HFF-Myc (cell line): ENCODE results near the gene ADCY10.
"Not testable (repeated sequence)": the region's sequence is repeated elsewhere in the genome, so short reads cannot be mapped to it uniquely, and the experiment has no call there.

Experiments
- DNase-seq: peaks from one replicate; pipeline ENCODE4 v3.0.0-alpha.2; 2011; ENCODE audit warnings: low read depth; ENCODE audit errors: extremely low read depth
- H3K4me3 ChIP-seq: replicated peaks from 2 replicates; pipeline ENCODE4 v1.5.1; 2011; ENCODE audit warnings: low read depth, mild to moderate bottlenecking, control low read depth, low read length
- TF ChIP-seq, protein P1 (sequence below): IDR thresholded peaks from 2 replicates; pipeline ENCODE4 v1.5.1; 2012; ENCODE audit warnings: mild to moderate bottlenecking, low read depth, low read length, control low read depth; ENCODE audit errors: missing control alignments

ADCY10 gene

DNA sequence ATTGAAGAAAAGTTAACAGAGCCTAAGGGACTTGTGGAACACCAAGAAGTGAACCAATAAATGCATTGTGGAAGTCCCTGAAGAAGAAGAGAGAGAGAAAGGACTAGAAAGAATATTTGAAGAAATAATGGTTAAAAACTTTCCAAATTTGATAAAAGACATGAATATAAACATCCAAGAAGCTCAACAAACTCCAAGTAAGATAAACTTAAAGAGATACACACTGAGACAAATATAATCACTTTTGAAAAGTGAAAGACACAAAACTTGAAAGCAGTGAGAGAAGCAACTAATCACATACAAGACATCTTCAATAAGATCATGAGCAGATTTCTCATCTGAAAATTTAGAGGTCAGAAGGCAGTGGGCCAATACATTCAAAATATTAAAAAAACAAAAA lies 101.0 kb downstream of the ADCY10 start:
- H3K4me3 ChIP-seq, result no peak overlapping the region
- TF ChIP-seq, protein P1, sequence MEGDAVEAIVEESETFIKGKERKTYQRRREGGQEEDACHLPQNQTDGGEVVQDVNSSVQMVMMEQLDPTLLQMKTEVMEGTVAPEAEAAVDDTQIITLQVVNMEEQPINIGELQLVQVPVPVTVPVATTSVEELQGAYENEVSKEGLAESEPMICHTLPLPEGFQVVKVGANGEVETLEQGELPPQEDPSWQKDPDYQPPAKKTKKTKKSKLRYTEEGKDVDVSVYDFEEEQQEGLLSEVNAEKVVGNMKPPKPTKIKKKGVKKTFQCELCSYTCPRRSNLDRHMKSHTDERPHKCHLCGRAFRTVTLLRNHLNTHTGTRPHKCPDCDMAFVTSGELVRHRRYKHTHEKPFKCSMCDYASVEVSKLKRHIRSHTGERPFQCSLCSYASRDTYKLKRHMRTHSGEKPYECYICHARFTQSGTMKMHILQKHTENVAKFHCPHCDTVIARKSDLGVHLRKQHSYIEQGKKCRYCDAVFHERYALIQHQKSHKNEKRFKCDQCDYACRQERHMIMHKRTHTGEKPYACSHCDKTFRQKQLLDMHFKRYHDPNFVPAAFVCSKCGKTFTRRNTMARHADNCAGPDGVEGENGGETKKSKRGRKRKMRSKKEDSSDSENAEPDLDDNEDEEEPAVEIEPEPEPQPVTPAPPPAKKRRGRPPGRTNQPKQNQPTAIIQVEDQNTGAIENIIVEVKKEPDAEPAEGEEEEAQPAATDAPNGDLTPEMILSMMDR, result no peak
- DNase-seq, result no peak

DNA sequence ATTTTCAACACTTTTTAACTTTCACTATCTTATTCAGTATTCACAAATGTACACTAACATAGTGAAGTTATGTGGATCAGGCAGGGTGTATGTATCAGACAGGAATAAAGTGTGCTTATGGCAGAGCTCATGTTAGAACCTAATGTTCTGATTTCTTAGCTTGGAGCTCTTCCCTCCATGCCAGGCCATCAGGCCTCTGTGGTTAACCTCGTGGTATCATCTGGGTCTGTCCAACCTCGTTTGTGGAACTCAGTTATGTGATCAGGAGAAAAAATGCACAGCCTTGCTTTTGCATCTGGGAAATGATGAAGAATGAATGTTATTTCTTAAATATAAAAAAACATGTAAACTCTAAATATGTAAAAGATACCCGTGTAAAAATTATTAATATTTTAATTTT lies 105.2 kb downstream of the ADCY10 start:
- DNase-seq, result no peak
- TF ChIP-seq, protein P1, result no peak
- no peak overlapping the region for H3K4me3 ChIP-seq

DNA sequence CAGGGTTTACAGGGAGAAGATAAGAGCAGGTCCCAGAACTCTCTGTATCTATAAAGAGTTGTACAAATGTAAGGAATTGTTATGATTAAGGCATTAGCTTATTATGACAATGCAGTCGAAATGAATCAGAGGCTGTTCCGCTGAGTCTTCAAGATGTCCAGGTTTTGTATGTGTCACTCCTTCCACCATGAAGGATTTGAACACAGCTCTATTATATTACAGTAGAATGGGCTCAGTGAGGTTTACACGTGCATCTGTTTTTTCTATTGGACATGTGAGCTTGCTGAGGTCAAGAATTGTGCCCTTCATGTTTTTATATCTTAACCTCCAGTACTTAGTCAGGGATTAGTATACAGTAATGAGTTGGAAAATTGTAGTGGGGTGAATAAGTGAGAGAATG lies 105.8 kb downstream of the ADCY10 start:
- DNase-seq, result no peak
- TF ChIP-seq, protein P1, result no peak
- H3K4me3 ChIP-seq, result no peak overlapping the region

DNA sequence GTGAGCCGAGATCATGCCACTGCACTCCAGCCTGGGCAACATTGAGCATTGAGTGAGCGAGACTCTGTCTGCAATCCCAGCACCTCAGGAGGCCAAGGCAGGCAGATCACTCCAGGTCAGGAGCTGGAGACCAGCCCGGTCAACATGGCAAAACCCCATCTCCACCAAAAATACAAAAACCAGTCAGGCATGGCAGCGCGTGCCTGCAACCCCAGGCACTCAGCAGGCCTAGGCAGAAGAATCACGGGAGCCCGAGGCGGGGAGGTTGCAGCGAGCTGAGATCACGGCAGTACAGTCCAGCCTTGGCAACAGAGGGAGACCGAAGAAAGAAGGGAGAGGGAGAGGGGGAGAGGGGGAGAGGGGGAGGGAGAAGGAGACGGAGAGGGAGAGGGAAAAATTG lies 107.3 kb downstream of the ADCY10 start:
- not testable (repeated sequence) for H3K4me3 ChIP-seq, DNase-seq

DNA sequence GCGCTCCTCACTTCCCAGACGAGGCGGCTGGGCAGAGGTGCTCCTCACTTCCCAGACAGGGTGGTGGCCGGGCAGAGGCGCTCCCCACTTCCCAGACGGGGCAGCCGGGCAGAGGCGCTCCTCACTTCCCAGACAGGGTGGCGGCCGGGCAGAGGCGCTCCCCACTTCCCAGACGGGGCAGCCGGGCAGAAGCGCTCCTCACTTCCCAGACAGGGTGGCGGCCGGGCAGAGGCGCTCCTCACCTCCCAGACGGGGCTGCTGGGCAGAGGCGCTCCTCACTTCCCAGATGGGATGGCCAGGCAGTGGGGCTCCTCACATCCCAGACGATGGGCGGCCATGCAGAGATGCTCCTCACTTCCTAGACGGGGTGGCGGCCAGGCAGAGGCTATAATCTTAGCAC lies 107.7 kb downstream of the ADCY10 start:
- DNase-seq, H3K4me3 ChIP-seq: not testable (repeated sequence)

DNA sequence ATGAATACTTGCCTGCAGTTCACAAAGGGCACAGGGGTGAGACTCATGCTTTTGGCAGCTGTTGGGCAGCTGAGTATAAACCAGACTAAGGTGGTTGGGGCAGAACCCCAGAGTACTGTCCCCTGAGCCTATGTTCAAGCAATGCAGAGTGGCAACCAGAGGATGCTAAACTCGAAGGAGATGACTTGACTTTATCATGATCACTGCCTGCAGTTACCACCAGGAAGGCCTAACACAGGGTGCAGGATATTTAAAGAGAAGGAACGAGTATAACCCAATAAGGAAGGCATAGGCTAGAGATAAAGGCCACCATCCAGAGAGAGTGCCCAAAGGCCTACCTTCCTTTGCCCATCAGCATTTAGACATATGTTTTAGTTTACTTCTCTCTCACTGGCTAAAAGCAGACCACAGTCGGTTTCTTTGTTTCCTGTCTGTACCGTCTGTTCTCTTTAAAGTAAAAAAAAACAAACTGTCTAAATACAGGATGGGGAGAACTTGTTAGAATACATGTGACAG lies 108.8 kb downstream of the ADCY10 start:
- TF ChIP-seq, protein P1, result no peak
- no peak overlapping the region for H3K4me3 ChIP-seq
- no peak for DNase-seq

DNA sequence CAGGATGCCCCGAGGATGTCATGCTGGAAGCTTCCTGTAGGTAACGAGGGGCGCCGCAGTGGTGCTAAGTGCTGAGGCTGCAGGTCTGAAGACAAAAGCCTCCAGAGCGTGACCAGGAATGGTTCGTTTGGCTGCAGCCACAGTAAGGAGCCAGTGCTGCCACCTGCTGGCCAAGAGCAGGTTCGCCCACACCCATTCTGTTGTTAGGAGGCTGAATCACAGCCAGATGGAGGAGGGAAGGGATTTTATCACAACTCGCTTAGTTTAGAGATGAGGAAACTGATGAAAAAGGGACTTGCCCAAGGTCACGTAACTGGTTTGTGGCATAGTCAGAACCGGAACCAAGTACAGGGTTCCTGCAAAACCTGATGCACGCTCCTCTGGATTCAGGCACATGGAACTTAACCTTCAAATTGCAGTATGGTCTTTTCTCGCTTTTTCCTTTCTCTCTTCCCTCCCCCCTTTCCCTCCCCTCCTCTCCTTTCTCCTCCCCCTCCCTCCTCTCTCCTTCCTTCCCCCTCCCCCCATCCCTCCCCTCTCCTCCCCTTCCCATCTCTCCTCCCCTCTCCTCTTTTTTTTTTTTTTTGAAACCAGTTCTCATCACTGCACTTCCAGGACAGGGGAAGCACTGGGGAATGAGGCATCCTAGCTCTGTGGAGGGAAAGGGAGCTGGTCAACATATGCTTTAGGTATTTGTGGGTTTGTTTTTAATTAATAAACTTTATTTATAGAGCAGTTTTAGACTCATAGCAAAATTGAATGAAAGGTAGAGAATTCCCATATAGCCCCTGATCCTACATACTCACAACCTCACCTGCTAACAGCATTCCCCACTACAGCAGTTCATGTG lies 110.4 kb downstream of the ADCY10 start:
- TF ChIP-seq, protein P1, result peak; percentile 98
- DNase-seq, result peak; percentile 94
- no peak overlapping the region for H3K4me3 ChIP-seq

DNA sequence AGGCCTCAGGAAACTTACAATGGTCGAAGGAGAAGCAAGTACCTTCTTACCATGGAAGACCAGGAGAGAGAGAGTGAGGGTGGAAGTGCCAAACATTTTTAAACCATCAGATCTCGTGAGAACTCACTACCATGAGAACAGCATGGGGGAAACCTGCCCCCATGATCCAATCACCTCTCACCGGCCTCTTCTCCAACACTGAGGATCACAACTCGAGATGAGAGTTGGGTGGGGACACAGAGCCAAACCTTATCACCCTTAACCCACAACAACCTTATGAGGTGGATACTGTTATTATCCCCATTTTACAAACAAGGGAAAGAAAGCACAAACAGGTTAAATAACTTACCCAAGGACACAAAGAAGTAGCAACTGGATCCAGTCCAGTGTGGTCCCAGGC lies 111.7 kb downstream of the ADCY10 start:
- no peak overlapping the region for H3K4me3 ChIP-seq
- no peak for DNase-seq
- TF ChIP-seq, protein P1, result no peak
